Fibroblast of lung (primary cell): ENCODE measurements around the gene RASGEF1C. TPM values are rescaled to one million over a fixed set of nuclear protein-coding genes. Genes with fewer than 3 reads are reported as not detected.
A peak's percentile ranks its signal among the peaks of the same experiment; 100 is the strongest.

Experiments
- DNase-seq, 2 donors: peaks; one replicate each; pipeline versions ENCODE4 v3.0.0 to v3.0.0-alpha.2; 2010; ENCODE audit warnings: low read depth in 2 of 2
- H2AFZ ChIP-seq: 2 replicates; pipeline ENCODE4 v1.5.1; 2012; ENCODE audit warnings: low read length, control low read depth, inconsistent platforms
- H3K27ac ChIP-seq: 2 replicates; pipeline ENCODE4 v1.5.1; 2011; ENCODE audit warnings: low read length, control low read depth; ENCODE audit not compliant: insufficient read depth
- H3K27me3 ChIP-seq: 2 replicates; pipeline ENCODE4 v1.5.1; 2011; ENCODE audit warnings: mild to moderate bottlenecking, low read length; ENCODE audit not compliant: control insufficient read depth, insufficient read depth
- H3K36me3 ChIP-seq: 2 replicates; pipeline ENCODE4 v1.5.1; 2011; ENCODE audit warnings: low read length; ENCODE audit not compliant: control insufficient read depth, insufficient read depth
- H3K4me1 ChIP-seq: 2 replicates; pipeline ENCODE4 v1.5.1; 2011; ENCODE audit warnings: low read length; ENCODE audit not compliant: control insufficient read depth, insufficient read depth; ENCODE audit errors: extremely low read depth
- H3K4me2 ChIP-seq: 2 replicates; pipeline ENCODE4 v1.5.1; 2011; ENCODE audit warnings: low read length, control low read depth; ENCODE audit not compliant: insufficient read depth; ENCODE audit errors: extremely low read depth
- H3K4me3 ChIP-seq, 4 experiments: fragments of 200-600 bp in 1 of 4; sonication (generic) in 1 of 4; replicated peaks in 1 of 4; 2 replicates each; pipeline ENCODE4 v1.5.1; 2011 to 2016; ENCODE audit warnings: low read length in 4 of 4, low read depth in 3 of 4, mild to moderate bottlenecking in 3 of 4, control low read depth in 2 of 4, inconsistent platforms in 1 of 4, mixed read lengths in 1 of 4; ENCODE audit not compliant: insufficient read depth in 1 of 4; ENCODE audit errors: control extremely low read depth in 1 of 4
- H3K79me2 ChIP-seq: 2 replicates; pipeline ENCODE4 v1.5.1; 2012; ENCODE audit warnings: mild to moderate bottlenecking, low read length, inconsistent platforms; ENCODE audit not compliant: control insufficient read depth, insufficient read depth
- H3K9ac ChIP-seq: 2 replicates; pipeline ENCODE4 v1.5.1; 2011; ENCODE audit warnings: mild to moderate bottlenecking, low read length, control low read depth; ENCODE audit not compliant: insufficient read depth
- H3K9me3 ChIP-seq: 2 replicates; pipeline ENCODE4 v1.5.1; 2012; ENCODE audit warnings: low read depth, low read length; ENCODE audit not compliant: control insufficient read depth, insufficient read depth
- H4K20me1 ChIP-seq: 2 replicates; pipeline ENCODE4 v1.5.1; 2011; ENCODE audit warnings: low read length; ENCODE audit not compliant: control insufficient read depth, insufficient read depth; ENCODE audit errors: extremely low read depth
- CTCF ChIP-seq, 2 donors: IDR thresholded peaks in 1 of 2; conservative IDR thresholded peaks in 1 of 2; 1 replicate in 1 of 2; 2 replicates in 1 of 2; pipeline ENCODE4 v1.5.1; 2011 to 2012; ENCODE audit warnings: low read length in 2 of 2, control low read depth in 1 of 2, inconsistent platforms in 1 of 2, low read depth in 1 of 2, mild to moderate bottlenecking in 1 of 2
- EZH2 ChIP-seq: IDR thresholded peaks from 2 replicates; pipeline ENCODE4 v1.5.1; 2012; ENCODE audit warnings: low read length, control low read depth, mild to moderate bottlenecking; ENCODE audit errors: missing control alignments
- polyA plus RNA-seq, 2 donors: library from polyadenylated mRNA; depleted of rRNA in 1 of 2; stranded (reverse) in 1 of 2; unstranded in 1 of 2; fragments of >200 nt; gene quantifications; 2 replicates each; pipeline ENCODE4 v1.2.1, GENCODE V29; 2011 to 2012; ENCODE audit warnings: missing spikeins in 1 of 2
- total RNA-seq: library from RNA; depleted of rRNA; stranded (reverse); fragments of >200 nt; gene quantifications from 2 replicates; pipeline ENCODE4 v1.2.1, GENCODE V29; 2014

RASGEF1C gene
- total and polyA plus RNA-seq, 2 donors (not counting 1 experiment from before 2014, with no cell fraction given), result under 0.01 TPM; not detected in 1

- Histone ChIP-seq H3K36me3 (no peaks in the 10 kb centered on the region), H3K9ac (no peak overlapping the region), H3K27me3 (no peaks in the 10 kb centered on the region), H2AFZ (no peak overlapping the region), H3K79me2 (no peaks in the 10 kb centered on the region), H3K4me1 (no peaks in the 10 kb centered on the region), H4K20me1 (no peaks in the 10 kb centered on the region), H3K4me3 (no peak overlapping the region), H3K4me2 (no peak overlapping the region), H3K27ac (no peak overlapping the region), H3K9me3 (no peaks in the 10 kb centered on the region)
- DNase-seq, result no peak
- TF ChIP-seq CTCF (conservative IDR thresholded peaks at IDR 0.05 in 1 of 2, IDR thresholded peaks at IDR 0.05 in 1 of 2; ENCODE audit: low read depth in 1 of 2, low read length in 2 of 2), result no peak
- no peak for TF ChIP-seq EZH2
Observed at GRCh38 chr5:180067986-180068385, 141.0 kb downstream of the RASGEF1C start.

GRCh38 chr5:180060192-180060591 is 148.8 kb downstream of the RASGEF1C start:
- no peak for DNase-seq
- H3K27ac ChIP-seq, result no peak overlapping the region
- H3K79me2 ChIP-seq, result no peaks in the 10 kb centered on the region
- no peaks in the 10 kb centered on the region for H3K4me1 ChIP-seq
- no peaks in the 10 kb centered on the region for H3K9me3 ChIP-seq
- no peaks in the 10 kb centered on the region for H3K36me3 ChIP-seq
- H3K4me2 ChIP-seq, result no peak overlapping the region
- no peaks in the 10 kb centered on the region for H3K27me3 ChIP-seq
- H2AFZ ChIP-seq, result no peak overlapping the region
- H4K20me1 ChIP-seq, result no peaks in the 10 kb centered on the region
- no peak for TF ChIP-seq CTCF (conservative IDR thresholded peaks at IDR 0.05 in 1 of 2, IDR thresholded peaks at IDR 0.05 in 1 of 2; ENCODE audit: low read depth in 1 of 2, low read length in 2 of 2)
- no peak overlapping the region for H3K9ac ChIP-seq
- no peak overlapping the region for H3K4me3 ChIP-seq

GRCh38 chr5:180059326-180059725 is 149.7 kb downstream of the RASGEF1C start:
- TF ChIP-seq EZH2 (no peak), CTCF (conservative IDR thresholded peaks at IDR 0.05 in 1 of 2, IDR thresholded peaks at IDR 0.05 in 1 of 2; ENCODE audit: low read depth in 1 of 2, low read length in 2 of 2) (no peak)
- Histone ChIP-seq H3K9me3 (no peaks in the 10 kb centered on the region), H2AFZ (no peak overlapping the region), H3K4me1 (no peaks in the 10 kb centered on the region), H3K27me3 (no peaks in the 10 kb centered on the region), H3K79me2 (no peaks in the 10 kb centered on the region), H4K20me1 (no peaks in the 10 kb centered on the region), H3K4me2 (no peak overlapping the region), H3K27ac (no peak overlapping the region), H3K4me3 (no peak overlapping the region), H3K9ac (no peak overlapping the region), H3K36me3 (no peaks in the 10 kb centered on the region)
- peak in 1 of 2 donors; percentile 60 for DNase-seq
